SK-N-SH treated with all-trans-retinoic acid at 6 μM for 48 hours (cell line): ENCODE results near the gene OTOA.

Source experiments
- ARNTL ChIP-seq: fragments of 450-650 bp; formaldehyde crosslinking; IDR thresholded peaks from 2 replicates; pipeline ENCODE4 v1.5.0; 2020; ENCODE audit warnings: low read depth, mild to moderate bottlenecking, moderate library complexity, borderline replicate concordance
- CREB5 ChIP-seq: fragments of 250-450 bp; sonication (Bioruptor Pico); IDR thresholded peaks from 2 replicates; pipeline ENCODE4 v1.5.1; 2020; ENCODE audit warnings: low read depth, mild to moderate bottlenecking, moderate library complexity
- OSR1 ChIP-seq: fragments of 250-450 bp; sonication (Bioruptor Pico); IDR thresholded peaks from 2 replicates; pipeline ENCODE4 v1.8.0; 2022; ENCODE audit warnings: moderate library complexity, mild to moderate bottlenecking, inconsistent platforms
- PPARA ChIP-seq: fragments of 250-450 bp; sonication (Bioruptor Pico); IDR thresholded peaks from 2 replicates; pipeline ENCODE4 v1.5.0; 2020; ENCODE audit warnings: mild to moderate bottlenecking, borderline replicate concordance
- RARB ChIP-seq: fragments of 250-450 bp; sonication (Bioruptor Pico); IDR thresholded peaks from 2 replicates; pipeline ENCODE4 v1.8.0; 2021; ENCODE audit warnings: mild to moderate bottlenecking, moderate library complexity
- TCF4 ChIP-seq: fragments of 250-450 bp; sonication (Bioruptor Pico); IDR thresholded peaks from 2 replicates; pipeline ENCODE4 v1.8.0; 2021; ENCODE audit warnings: mild to moderate bottlenecking, moderate library complexity, borderline replicate concordance
- TOX ChIP-seq: fragments of 250-450 bp; sonication (Bioruptor Pico); IDR thresholded peaks from 2 replicates; pipeline ENCODE4 v1.8.0; 2021; ENCODE audit warnings: mild to moderate bottlenecking, moderate library complexity, borderline replicate concordance
- ZNF8 ChIP-seq: fragments of 450-650 bp; formaldehyde crosslinking; IDR thresholded peaks from 2 replicates; pipeline ENCODE4 v1.5.0; 2020; ENCODE audit warnings: mild to moderate bottlenecking, moderate library complexity
- TF ChIP-seq, protein P1 (sequence below): fragments of 250-450 bp; sonication (Bioruptor Pico); IDR thresholded peaks from 2 replicates; pipeline ENCODE4 v1.5.0; 2020; ENCODE audit warnings: mild to moderate bottlenecking, moderate library complexity
- TF ChIP-seq, protein P2 (sequence below): fragments of 250-450 bp; sonication (Bioruptor Pico); IDR thresholded peaks from 2 replicates; pipeline ENCODE4 v1.8.0; 2021; ENCODE audit warnings: low read depth, mild to moderate bottlenecking, moderate library complexity, borderline replicate concordance

DNA sequence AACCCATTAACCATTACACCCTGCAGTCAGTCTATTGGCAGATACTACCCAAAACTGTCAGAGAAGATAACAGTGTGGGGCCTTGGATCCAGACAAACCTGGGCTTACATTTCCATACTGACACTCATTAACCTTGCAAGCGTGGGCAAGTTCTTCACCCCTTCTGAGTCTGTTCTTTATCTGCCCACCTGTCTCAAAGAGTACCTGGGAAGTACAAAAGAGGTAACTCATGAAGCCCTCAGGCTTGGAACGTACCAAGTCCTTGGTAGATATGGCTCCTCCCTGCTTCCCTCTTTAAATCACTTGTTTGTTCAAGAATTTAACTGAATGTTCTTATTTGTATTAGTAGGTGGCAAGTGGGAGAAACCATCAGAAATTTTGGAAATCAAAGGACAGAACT lies 8.9 kb upstream of the OTOA start:
- TF ChIP-seq CREB5 (CRISPR knock-in tag) (no peak), ZNF8 (CRISPR knock-in tag) (no peak), TOX (CRISPR knock-in tag) (no peak), ARNTL (CRISPR knock-in tag) (no peak), OSR1 (CRISPR knock-in tag) (no peak), TCF4 (CRISPR knock-in tag) (no peak), RARB (CRISPR knock-in tag) (no peak), PPARA (CRISPR knock-in tag) (no peak)
- TF ChIP-seq, protein P1, sequence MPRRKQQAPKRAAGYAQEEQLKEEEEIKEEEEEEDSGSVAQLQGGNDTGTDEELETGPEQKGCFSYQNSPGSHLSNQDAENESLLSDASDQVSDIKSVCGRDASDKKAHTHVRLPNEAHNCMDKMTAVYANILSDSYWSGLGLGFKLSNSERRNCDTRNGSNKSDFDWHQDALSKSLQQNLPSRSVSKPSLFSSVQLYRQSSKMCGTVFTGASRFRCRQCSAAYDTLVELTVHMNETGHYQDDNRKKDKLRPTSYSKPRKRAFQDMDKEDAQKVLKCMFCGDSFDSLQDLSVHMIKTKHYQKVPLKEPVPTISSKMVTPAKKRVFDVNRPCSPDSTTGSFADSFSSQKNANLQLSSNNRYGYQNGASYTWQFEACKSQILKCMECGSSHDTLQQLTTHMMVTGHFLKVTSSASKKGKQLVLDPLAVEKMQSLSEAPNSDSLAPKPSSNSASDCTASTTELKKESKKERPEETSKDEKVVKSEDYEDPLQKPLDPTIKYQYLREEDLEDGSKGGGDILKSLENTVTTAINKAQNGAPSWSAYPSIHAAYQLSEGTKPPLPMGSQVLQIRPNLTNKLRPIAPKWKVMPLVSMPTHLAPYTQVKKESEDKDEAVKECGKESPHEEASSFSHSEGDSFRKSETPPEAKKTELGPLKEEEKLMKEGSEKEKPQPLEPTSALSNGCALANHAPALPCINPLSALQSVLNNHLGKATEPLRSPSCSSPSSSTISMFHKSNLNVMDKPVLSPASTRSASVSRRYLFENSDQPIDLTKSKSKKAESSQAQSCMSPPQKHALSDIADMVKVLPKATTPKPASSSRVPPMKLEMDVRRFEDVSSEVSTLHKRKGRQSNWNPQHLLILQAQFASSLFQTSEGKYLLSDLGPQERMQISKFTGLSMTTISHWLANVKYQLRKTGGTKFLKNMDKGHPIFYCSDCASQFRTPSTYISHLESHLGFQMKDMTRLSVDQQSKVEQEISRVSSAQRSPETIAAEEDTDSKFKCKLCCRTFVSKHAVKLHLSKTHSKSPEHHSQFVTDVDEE (CRISPR knock-in tag): no peak
- TF ChIP-seq, protein P2, sequence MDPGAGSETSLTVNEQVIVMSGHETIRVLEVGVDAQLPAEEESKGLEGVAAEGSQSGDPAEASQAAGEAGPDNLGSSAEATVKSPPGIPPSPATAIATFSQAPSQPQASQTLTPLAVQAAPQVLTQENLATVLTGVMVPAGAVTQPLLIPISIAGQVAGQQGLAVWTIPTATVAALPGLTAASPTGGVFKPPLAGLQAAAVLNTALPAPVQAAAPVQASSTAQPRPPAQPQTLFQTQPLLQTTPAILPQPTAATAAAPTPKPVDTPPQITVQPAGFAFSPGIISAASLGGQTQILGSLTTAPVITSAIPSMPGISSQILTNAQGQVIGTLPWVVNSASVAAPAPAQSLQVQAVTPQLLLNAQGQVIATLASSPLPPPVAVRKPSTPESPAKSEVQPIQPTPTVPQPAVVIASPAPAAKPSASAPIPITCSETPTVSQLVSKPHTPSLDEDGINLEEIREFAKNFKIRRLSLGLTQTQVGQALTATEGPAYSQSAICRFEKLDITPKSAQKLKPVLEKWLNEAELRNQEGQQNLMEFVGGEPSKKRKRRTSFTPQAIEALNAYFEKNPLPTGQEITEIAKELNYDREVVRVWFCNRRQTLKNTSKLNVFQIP (CRISPR knock-in tag): no peak
